ENCODE measurements around the gene MMD2. TPM values are rescaled to one million over a fixed set of nuclear protein-coding genes. Genes with fewer than 3 reads are reported as not detected.
"Not testable (repeated sequence)": the region's sequence is repeated elsewhere in the genome, so short reads cannot be mapped to it uniquely, and the experiment has no call there.

The MMD2 gene
- total RNA-seq = not detected

DNA sequence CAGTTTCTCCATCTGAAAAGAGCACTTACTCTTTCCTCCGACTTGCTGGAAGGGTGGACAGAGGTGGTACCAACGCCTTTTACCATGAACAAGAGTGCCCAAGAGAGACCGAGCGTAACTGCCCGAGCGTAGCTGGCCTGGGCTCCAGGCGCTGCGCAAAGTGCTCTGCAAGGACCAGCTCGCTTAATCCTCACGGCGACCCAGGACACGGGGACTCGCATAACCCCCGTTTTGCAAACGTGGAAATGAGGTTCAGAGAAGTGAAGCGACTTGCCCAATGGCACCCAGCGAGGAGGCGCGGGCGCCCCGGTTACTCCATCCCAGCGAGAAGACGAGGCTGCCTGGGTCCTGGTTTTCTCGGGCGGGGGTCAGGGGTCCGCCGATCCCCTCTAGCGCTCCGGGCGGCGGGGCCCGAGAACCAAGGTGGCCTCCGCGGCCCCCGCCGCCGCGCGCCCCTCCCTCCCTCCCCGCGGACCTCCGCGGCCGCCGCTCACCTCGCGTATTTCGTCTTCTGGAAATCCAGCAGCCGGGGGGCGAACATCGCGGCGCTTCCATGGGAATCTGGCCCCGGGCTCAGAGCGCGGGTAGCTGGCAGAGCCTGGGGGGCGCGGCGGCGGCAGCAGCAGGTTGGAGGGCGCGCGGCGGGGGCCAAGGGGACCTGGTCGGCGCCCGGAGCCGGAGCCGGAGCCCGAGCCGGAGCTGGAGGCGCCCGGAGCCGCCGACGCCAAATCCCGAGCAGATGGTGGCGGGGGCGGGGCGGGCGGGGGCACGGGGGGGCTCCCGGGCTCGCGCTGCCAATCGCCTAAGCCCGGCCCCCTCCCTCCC, at the start of gene MMD2:
Gene MMD2, minus strand, starts transcription at position 711 of the 825 bp plus-strand sequence. Its CDS starts 170 bp downstream, at position 541.
- CTCF ChIA-PET = no interaction called here
- Mint-ChIP-seq H3K27me3 (peaks cover 23% of the 10 kb centered on the region), H3K9me3 (ENCODE audit: low read depth) (no peaks in the 10 kb centered on the region), H3K4me1 (peaks cover 4% of the 10 kb centered on the region), H3K27ac (no peak within 1 kb of the TSS), H3K36me3 (no peaks in the 10 kb centered on the region), H3K4me3 (no peak within 1 kb of the TSS)
- DNase-seq (no peak), ATAC-seq (no peak)

DNA sequence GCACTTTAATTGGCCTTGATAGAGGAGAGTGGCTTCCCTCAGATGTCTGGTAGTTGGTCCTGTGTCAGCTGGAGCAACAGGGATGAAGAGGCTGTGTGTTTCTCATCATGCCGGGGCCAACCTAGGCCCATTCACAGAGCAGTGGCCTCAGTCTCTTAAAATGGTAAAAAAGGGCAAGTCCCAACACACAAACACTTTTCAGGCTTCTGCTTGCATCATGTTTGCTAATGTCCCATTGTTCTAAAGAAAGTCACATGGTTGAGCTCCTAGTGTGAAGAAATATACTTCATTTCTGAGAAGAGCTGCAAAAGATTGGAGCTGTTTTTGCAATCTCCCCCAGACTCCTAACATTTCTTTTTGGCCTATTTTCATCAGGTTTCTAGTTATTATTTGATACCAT, 46.1 kb upstream of the MMD2 start:
- H3K9me3 Mint-ChIP-seq (ENCODE audit: low read depth) = peaks cover 5% of the 10 kb centered on the region
- no peak overlapping the region for H3K27ac Mint-ChIP-seq
- H3K36me3 Mint-ChIP-seq = peaks cover 17% of the 10 kb centered on the region
- H3K4me3 Mint-ChIP-seq = no peak overlapping the region
- CTCF ChIA-PET = no interaction called here
- H3K4me1 Mint-ChIP-seq = peaks cover 4% of the 10 kb centered on the region
- no peaks in the 10 kb centered on the region for H3K27me3 Mint-ChIP-seq
- DNase-seq (no peak), ATAC-seq (no peak)

DNA sequence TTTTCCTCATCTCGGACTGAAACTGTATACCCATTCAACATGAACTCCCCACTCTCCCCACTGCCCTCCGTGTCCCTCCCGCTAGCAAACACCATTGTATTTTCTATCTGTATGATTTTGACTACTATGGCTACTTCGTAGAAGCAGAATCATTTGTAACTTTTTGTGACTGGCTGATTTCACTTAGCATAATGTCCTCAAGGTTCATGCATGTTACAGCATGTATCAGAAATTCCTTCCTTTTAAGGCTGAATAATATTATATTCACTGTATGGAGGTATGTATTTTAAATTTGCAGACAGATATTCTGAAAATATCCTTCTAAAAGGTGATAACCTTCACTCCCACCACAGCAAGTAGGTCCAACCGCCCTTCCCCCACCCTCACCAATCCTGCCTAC, 42.9 kb upstream of the MMD2 start:
- Mint-ChIP-seq H3K4me3 (no peak overlapping the region), H3K4me1 (peaks cover 5% of the 10 kb centered on the region), H3K9me3 (ENCODE audit: low read depth) (no peaks in the 10 kb centered on the region), H3K36me3 (peaks cover 7% of the 10 kb centered on the region), H3K27ac (no peak overlapping the region), H3K27me3 (no peaks in the 10 kb centered on the region)
- CTCF ChIA-PET = no interaction called here
- ATAC-seq (no peak), DNase-seq (no peak)

- peaks cover 7% of the 10 kb centered on the region for H3K36me3 Mint-ChIP-seq
- H3K27ac Mint-ChIP-seq = no peak overlapping the region
- no peaks in the 10 kb centered on the region for H3K27me3 Mint-ChIP-seq
- CTCF ChIA-PET = no interaction called here
- DNase-seq (no peak), ATAC-seq (no peak)
- H3K9me3 Mint-ChIP-seq (ENCODE audit: low read depth) = no peaks in the 10 kb centered on the region
- no peak overlapping the region for H3K4me3 Mint-ChIP-seq
- H3K4me1 Mint-ChIP-seq = peaks cover 5% of the 10 kb centered on the region
Observed at GRCh38 chr7:5001003-5001402, 42.0 kb upstream of the MMD2 start.

DNA sequence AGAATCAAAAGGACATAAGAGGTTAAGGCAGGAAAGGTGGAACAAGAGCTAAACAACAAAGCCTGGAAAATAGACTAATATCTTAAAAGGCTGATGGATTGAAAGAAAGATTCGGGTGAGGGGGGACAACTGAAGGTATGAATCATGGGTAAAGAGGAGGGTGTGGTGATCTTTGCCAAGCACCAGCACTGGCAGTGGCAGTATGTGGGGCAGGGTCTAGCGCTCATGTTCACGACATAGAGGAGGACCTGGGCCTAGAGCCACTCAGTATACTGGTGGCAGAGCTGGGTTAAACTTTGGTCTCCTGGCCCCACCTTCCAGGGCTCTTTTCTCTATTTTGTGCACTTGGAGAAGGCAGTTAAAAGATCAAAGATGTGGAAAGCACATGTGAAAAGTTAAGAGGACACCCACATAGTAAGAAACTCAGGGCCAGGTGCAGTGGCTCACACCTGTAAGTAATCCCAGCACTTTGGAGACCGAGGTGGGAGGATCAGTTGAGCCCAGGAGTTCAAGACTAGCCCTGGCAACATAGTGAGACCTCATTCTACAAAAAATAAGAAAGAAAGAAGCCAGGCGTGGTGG, 40.5 kb upstream of the MMD2 start:
- Mint-ChIP-seq H3K9me3 (ENCODE audit: low read depth) (no peaks in the 10 kb centered on the region), H3K4me1 (peaks cover 2% of the 10 kb centered on the region), H3K27ac (no peak overlapping the region), H3K36me3 (peaks cover 4% of the 10 kb centered on the region), H3K4me3 (no peak overlapping the region), H3K27me3 (no peaks in the 10 kb centered on the region)
- ATAC-seq = no peak
- CTCF ChIA-PET = no interaction called here
- no peak for DNase-seq

GRCh38 chr7:4998910-4999309, 39.9 kb upstream of the MMD2 start:
- CTCF ChIA-PET = no interaction called here
- H3K27me3 Mint-ChIP-seq = no peaks in the 10 kb centered on the region
- DNase-seq (no peak), ATAC-seq (no peak)
- peaks cover 2% of the 10 kb centered on the region for H3K4me1 Mint-ChIP-seq
- no peaks in the 10 kb centered on the region for H3K9me3 Mint-ChIP-seq (ENCODE audit: low read depth)
- no peak overlapping the region for H3K27ac Mint-ChIP-seq
- H3K36me3 Mint-ChIP-seq = peaks cover 4% of the 10 kb centered on the region
- H3K4me3 Mint-ChIP-seq = no peak overlapping the region

DNA sequence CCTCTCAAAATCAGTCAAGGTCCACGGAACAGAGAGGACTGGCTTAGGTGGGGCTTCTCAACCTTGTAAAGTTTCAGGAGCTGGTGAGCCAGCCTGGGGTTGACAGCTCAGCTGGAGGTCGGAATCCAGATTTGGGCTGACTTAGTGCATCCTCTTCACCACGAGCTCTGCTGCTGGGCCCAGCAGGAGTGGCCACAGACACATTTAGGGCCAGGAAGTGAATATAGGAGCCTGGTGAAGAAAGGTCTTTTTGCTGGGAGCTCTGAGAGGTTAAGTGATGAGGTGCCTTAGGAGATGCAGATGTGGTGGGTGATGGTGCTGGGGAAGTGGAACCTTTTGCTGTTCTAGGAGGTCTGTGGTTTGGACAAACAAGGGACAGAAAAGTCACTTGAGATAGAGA, 39.3 kb upstream of the MMD2 start:
- Mint-ChIP-seq H3K4me1 (peaks cover 2% of the 10 kb centered on the region), H3K27me3 (no peaks in the 10 kb centered on the region), H3K4me3 (no peak overlapping the region), H3K27ac (no peak overlapping the region), H3K36me3 (peaks cover 5% of the 10 kb centered on the region), H3K9me3 (ENCODE audit: low read depth) (no peaks in the 10 kb centered on the region)
- ATAC-seq = no peak
- CTCF ChIA-PET = interaction anchor here (1.6 kb wide), 1 partner anchor 86 kb away, joined by 4 read pairs; no protein-coding TSS in a partner anchor
- no peak for DNase-seq

- H3K36me3 Mint-ChIP-seq = peaks cover 4% of the 10 kb centered on the region
- DNase-seq = no peak
- H3K27me3 Mint-ChIP-seq = no peaks in the 10 kb centered on the region
- no peak overlapping the region for H3K4me3 Mint-ChIP-seq
- no peak for ATAC-seq
- H3K27ac Mint-ChIP-seq = no peak overlapping the region
- no peaks in the 10 kb centered on the region for H3K9me3 Mint-ChIP-seq (ENCODE audit: low read depth)
- peaks cover 2% of the 10 kb centered on the region for H3K4me1 Mint-ChIP-seq
- CTCF ChIA-PET = interaction anchor here (0.6 to 1.6 kb wide), 2 partner anchors 88 to 1587 kb away, joined by 4 read pairs; no protein-coding TSS in a partner anchor
Observed at GRCh38 chr7:4996696-4997222, 37.8 kb upstream of the MMD2 start.

DNA sequence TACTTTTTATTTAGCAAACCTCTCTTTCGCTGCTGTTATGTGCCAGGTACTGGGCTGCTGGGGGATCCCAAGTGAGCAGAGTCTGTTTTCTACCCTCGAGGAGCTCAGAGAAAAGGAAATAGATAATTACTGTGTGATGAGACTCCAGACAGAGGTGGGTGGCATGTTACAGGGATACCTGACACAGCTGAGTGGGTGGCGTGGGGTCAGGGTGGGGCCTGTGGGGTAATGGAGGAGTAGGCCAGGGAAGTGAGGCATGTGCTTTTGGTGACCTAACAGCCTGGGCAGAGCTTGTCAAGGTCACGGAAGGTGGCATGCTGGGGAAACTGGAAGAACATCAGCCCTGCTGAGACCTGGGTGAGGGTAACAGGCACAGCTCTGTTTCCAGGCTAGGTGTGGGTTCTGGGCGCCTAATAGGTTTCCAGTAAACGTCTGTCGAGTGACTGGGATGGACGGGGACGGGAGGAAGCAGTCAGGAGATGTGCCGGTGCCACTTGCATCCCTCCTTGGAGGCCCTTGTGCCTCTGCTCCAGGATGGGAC, 36.5 kb upstream of the MMD2 start:
- ATAC-seq (no peak), DNase-seq (no peak)
- H3K4me3 Mint-ChIP-seq = no peak overlapping the region
- peaks cover 2% of the 10 kb centered on the region for H3K4me1 Mint-ChIP-seq
- CTCF ChIA-PET = interaction anchor here (1.3 kb wide), 1 partner anchor 21 kb away, joined by 4 read pairs; no protein-coding TSS in a partner anchor
- no peaks in the 10 kb centered on the region for H3K9me3 Mint-ChIP-seq (ENCODE audit: low read depth)
- H3K27ac Mint-ChIP-seq = no peak overlapping the region
- peaks cover 4% of the 10 kb centered on the region for H3K36me3 Mint-ChIP-seq
- no peaks in the 10 kb centered on the region for H3K27me3 Mint-ChIP-seq

DNA sequence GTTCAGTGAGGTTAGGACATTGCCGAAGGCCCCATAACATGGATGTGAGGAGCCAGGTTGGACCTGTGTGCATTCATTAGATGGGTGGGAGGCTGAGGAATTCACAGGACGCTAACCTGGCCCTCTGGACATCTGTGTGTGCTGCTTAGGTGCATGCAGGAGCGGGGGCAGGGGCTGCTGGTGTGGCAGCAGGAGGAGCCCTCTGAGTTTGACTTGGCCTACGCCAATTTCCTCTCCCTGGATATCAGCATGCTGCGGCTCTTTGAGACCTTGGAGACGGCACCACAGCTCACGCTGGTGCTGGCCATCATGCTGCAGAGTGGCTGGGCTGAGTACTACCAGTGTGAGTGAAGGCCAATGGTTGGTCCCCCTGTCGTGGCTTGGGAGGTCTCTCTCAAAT, 34.5 kb upstream of the MMD2 start:
- ATAC-seq = no peak
- H3K27ac Mint-ChIP-seq = no peak overlapping the region
- no peak for DNase-seq

GRCh38 chr7:4982741-4983140, 23.8 kb upstream of the MMD2 start:
- not testable (repeated sequence) for H3K4me3 Mint-ChIP-seq; H3K27ac Mint-ChIP-seq; H3K4me1 Mint-ChIP-seq; H3K27me3 Mint-ChIP-seq; H3K9me3 Mint-ChIP-seq (ENCODE audit: low read depth); DNase-seq; ATAC-seq
- CTCF ChIA-PET = interaction anchor here (1.2 kb wide), 1 partner anchor 9 kb away, joined by 9 read pairs; no protein-coding TSS in a partner anchor
- H3K36me3 Mint-ChIP-seq = peaks cover 54% of the 10 kb centered on the region

More for the DNA sequence above, 34.5 kb upstream of the MMD2 start:
- Mint-ChIP-seq H3K27me3 (no peaks in the 10 kb centered on the region), H3K4me3 (no peak overlapping the region), H3K36me3 (peaks cover 6% of the 10 kb centered on the region), H3K4me1 (peaks cover under 1% of the 10 kb centered on the region), H3K9me3 (ENCODE audit: low read depth) (no peaks in the 10 kb centered on the region)
- CTCF ChIA-PET = no interaction called here

DNA sequence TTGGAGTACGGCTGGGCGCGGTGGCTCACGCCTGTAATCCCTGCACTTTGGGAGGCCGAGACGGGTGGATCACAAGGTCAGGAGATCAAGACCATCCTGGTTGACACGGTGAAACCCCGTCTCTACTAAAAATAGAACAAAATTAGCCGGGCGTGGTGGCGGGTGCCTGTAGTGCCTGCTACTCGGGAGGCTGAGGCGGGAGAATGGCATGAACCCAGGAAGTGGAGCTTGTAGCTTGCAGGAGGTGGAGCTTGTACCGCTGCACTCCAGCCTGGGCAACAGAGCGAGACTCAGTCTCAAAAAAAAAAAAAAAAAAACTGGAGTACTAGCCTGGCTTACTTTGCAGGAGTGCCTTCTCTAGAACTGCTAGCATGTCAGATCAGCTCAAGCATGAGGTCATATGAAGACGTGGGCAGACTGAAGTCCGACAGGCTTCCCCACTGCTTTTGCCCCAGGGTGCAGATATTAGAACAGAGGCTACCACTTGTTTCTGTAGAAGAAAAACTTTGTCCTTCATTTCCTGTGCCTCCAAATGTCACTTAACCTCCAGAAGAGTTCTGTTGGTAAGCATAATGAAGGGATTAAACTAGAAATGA, 22.4 kb upstream of the MMD2 start:
- CTCF ChIA-PET = interaction anchor here (1.0 kb wide), 1 partner anchor 9 kb away, joined by 3 read pairs; no protein-coding TSS in a partner anchor
- not testable (repeated sequence) for H3K9me3 Mint-ChIP-seq (ENCODE audit: low read depth); H3K27ac Mint-ChIP-seq; H3K4me1 Mint-ChIP-seq; H3K4me3 Mint-ChIP-seq; H3K27me3 Mint-ChIP-seq; ATAC-seq
- DNase-seq = peak; percentile 16
- H3K36me3 Mint-ChIP-seq = peaks cover 53% of the 10 kb centered on the region

DNA sequence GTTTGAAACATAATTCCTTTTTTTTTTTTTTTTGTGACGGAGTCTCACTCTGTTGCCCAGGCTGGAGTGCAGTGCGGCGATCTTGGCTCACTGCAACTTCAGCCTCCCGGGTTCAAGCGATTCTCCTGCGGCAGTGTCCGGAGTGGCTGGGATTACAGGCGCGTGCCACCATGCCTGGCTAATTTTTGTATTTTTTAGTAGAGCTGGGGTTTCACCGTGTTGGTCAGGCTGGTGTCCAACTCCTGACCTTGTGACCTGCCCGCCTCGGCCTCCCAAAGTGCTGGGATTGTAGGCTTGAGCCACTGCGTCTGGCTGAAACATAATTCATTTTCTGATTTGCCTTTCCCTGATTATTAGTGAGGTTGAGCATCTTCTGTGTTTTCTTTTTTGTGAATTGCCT, 16.6 kb upstream of the MMD2 start:
- Mint-ChIP-seq H3K4me3 (peak overlapping the region; percentile 41), H3K36me3 (peaks cover 29% of the 10 kb centered on the region)
- H3K27me3 Mint-ChIP-seq; DNase-seq; H3K27ac Mint-ChIP-seq; H3K4me1 Mint-ChIP-seq; H3K9me3 Mint-ChIP-seq (ENCODE audit: low read depth); ATAC-seq: not testable (repeated sequence)
- CTCF ChIA-PET = interaction anchor here (1.4 to 3.6 kb wide), 2 partner anchors 109 to 111 kb away, joined by 4 to 65 read pairs; no protein-coding TSS in a partner anchor

Data from activated CD8-positive, alpha-beta memory T cell treated with anti-CD3 and anti-CD28 coated beads, Interleukin-2, amount 10 ng/mL, durations not matched to agents 7 days and 5 days (primary cell).